AG09309 (cell line): ENCODE results near the gene HECTD1.

ENCODE experiments used
- DNase-seq: peaks from one replicate; pipeline ENCODE4 v3.0.0-alpha.2; 2010; ENCODE audit warnings: low read depth
- H3K4me3 ChIP-seq: 2 replicates; pipeline ENCODE4 v1.5.1; 2011; ENCODE audit warnings: mild to moderate bottlenecking, low read depth, low read length, moderate library complexity; ENCODE audit not compliant: control insufficient read depth
- TF ChIP-seq, protein P1 (sequence below): IDR thresholded peaks from 2 replicates; pipeline ENCODE4 v1.5.1; 2011; ENCODE audit warnings: mild to moderate bottlenecking, low read depth, low read length, inconsistent platforms; ENCODE audit not compliant: insufficient read depth, control insufficient read depth; ENCODE audit errors: missing control alignments

HECTD1 gene

DNA sequence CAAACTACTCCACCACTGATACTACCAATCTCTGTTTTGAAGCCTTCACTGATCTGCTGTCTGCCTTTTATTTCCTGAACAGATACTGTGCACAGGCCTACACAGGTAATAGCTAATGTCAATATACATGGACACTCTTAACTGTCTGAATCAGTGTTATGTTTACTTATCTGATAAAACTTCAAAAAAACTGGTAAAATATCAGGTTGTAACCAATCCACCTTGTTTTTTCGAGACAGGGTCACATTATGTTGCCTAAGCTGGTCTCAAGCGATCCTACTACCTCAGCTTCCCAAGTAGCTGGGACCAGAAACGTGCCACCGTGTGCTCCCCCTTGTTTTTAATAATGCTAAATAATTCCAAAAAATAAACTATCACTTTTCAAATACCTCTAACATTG lies 43.5 kb downstream of the HECTD1 start:
- TF ChIP-seq, protein P1, sequence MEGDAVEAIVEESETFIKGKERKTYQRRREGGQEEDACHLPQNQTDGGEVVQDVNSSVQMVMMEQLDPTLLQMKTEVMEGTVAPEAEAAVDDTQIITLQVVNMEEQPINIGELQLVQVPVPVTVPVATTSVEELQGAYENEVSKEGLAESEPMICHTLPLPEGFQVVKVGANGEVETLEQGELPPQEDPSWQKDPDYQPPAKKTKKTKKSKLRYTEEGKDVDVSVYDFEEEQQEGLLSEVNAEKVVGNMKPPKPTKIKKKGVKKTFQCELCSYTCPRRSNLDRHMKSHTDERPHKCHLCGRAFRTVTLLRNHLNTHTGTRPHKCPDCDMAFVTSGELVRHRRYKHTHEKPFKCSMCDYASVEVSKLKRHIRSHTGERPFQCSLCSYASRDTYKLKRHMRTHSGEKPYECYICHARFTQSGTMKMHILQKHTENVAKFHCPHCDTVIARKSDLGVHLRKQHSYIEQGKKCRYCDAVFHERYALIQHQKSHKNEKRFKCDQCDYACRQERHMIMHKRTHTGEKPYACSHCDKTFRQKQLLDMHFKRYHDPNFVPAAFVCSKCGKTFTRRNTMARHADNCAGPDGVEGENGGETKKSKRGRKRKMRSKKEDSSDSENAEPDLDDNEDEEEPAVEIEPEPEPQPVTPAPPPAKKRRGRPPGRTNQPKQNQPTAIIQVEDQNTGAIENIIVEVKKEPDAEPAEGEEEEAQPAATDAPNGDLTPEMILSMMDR: no peak
- no peak overlapping the region for H3K4me3 ChIP-seq
- DNase-seq: no peak

DNA sequence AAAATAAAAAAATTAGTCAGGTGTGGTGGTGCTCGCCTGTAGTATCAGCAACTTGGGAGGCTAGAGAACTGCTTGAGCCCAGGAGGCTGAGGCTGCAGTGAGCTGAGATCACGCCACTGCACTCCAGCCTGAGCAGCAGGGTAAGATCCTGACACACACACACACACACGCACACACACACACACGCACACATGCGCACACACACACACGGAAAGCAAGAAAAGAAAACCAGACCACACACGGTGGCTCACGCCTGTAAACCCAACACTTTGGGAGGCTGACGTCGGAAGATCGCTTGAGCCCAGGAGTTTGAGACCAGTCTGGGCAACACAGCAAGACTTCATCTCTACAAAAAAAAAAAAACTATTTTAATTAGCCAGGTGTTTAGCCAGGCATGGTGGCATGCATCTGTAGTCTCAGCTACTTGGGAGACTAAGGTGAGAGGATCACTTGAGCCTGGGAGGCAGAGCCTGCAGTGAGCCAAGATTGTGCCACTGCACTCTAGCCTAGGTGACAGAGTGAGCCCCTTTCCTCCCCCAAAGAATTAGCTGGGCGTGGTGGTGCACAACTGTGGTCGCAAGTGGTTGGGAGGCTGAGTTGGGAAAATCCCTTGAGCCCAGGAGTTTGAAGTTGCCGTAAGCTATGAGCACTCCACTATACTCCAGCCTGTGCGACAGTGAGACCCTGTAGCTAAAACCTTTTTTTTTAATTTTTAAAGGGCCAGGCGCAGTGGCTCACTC lies 44.5 kb downstream of the HECTD1 start:
- TF ChIP-seq, protein P1: no peak
- H3K4me3 ChIP-seq: no peak overlapping the region
- DNase-seq: no peak

DNA sequence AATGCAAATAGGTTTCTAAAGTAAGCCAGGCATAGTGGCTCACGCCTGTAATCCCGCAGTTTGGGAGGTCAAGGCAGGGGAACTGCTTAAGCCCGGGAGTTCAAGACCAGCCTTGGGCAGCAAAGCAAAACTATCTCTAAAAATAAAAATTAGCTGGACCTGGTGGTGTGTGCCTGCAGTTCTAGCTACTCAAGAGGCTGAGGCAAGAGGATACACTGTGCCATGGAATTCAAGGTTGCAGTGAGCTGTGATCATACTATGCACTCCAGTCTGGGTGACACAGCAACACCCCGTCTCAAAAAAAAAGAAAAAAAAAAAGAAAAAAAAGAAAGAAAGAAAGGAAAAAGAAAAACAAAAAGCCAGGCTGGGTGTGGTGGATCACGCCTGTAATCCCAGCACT lies 46.3 kb downstream of the HECTD1 start:
- DNase-seq: no peak
- TF ChIP-seq, protein P1: no peak
- no peak overlapping the region for H3K4me3 ChIP-seq

DNA sequence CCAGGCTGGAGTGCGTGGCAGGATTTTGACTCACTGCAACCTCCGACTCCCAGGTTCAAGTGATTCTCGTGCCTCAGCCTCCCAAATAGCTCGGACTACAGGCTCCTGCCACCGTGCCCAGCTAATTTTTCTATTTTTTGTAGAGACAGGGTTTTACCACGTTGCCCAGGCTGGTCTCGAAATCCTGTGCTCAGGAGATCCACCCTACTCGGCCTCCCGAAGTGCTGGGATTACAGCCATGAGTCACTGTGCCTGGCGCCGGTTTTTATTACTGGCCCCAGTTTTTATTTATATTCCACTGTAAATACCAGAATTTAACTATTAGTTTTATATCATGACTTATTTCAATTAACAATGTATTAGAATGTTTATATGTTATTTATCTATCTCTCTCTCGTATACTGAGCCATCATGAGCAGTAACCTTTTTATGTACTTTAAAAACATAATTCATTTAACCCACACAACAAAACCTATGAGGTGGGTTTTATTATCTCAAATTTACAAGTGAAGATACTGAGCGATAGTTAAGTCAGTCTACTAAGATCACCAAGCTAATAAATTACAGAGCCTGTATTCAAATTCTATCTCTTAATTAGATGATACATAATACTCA lies 47.8 kb downstream of the HECTD1 start:
- DNase-seq: no peak
- TF ChIP-seq, protein P1: no peak
- H3K4me3 ChIP-seq: no peak overlapping the region

DNA sequence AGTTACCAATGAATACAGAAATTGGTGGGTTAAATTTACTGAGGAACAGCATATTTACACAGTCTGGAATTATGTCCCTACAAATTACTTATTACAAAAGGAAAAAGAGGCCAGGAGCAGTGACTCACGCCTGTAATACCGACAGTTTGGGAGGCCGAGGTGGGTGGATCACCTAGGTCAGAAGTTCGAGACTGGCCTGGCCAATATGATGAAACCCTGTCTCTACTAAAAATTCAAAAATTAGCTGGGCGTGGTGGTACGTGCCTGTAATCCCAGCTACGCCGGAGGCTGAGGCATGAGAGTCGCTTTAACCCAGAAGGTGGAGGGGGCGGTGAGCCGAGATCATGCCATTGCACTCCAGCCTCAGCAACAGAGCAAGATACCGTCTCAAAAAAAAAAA lies 52.6 kb downstream of the HECTD1 start:
- no peak for DNase-seq

DNA sequence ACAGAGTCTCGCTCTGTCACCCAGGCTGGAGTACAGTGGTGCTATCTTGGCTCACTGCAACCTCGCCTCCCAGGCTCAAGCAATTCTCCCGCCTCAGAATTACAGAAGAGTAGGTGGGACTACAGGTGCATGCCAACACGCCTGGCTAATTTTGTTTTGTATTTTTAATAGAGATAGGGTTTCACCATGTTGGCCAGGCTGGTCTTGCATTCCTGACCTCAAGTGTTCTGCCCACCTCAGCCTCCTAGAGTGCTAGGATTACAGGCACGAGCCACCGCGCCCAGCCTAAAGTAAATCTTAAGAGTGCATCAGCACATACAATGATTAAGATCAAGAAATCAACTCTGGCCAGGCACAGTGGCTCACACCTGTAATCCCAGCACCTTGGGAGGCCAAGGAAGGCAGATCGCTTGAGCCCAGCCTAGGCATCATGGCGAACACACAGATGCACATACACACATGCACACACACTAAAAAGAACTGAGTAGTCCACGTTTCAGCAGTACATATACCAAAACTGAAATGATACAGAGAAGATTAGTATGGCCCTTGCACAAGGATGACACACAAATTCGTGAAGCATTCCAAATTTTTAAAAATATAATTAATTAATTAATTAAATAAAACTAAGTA lies 65.0 kb downstream of the HECTD1 start:
- H3K4me3 ChIP-seq: no peak overlapping the region
- TF ChIP-seq, protein P1: no peak
- no peak for DNase-seq

More for the DNA sequence above, 52.6 kb downstream of the HECTD1 start:
- TF ChIP-seq, protein P1: no peak
- H3K4me3 ChIP-seq: no peak overlapping the region
